Activated CD4-positive, alpha-beta T cell treated with anti-CD3 and anti-CD28 coated beads for 24 hours (primary cell): ENCODE measurements around the gene ETV5.

Experiments
- DNase-seq, 2 donors: peaks; one replicate each; pipeline ENCODE4 v3.0.0-alpha.2; 2020; ENCODE audit warnings: low read depth in 2 of 2

Gene ETV5

DNA sequence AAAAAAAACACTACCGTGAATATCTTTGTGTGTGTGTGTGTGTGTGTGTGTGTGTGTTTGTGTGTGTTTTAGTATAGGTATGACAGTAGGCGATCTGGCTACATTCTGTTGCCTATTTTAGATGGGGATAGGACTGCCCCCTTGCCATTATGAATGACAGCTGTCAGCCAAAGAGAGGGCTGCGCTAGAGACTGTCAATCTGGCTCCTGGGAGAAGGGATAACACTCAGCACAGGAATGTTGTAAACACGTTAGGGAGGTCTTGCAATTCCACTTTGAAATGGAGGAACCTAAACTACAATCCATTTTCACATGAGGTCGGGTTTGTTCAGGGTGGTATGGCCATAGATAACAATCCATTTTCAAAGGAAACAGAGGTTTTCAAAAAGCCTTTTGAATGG lies 14.1 kb upstream of the ETV5 start:
- no peak for DNase-seq

DNA sequence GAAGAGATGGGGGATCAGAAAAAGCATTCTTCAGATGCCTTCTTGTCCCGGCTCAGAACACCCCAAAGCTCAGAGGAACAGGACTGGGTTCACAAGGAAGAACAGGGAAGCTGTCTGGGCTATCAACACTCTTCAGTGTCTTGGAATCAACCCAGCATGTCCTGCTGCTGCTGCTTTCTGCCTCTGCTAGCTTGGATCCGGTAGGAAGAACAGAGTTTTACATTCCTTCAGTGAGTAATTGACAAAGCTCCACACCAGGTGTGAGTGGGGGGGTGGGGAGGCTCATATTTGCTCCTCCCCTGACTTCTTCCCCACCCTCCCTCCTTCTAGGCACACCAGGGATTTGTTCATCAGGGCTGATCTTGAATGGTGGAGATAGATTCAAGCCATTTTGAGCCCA lies 13.1 kb upstream of the ETV5 start:
- DNase-seq, result no peak

GRCh38 chr3:186121278-186121677 lies 12.4 kb upstream of the ETV5 start:
- DNase-seq, result no peak

DNA sequence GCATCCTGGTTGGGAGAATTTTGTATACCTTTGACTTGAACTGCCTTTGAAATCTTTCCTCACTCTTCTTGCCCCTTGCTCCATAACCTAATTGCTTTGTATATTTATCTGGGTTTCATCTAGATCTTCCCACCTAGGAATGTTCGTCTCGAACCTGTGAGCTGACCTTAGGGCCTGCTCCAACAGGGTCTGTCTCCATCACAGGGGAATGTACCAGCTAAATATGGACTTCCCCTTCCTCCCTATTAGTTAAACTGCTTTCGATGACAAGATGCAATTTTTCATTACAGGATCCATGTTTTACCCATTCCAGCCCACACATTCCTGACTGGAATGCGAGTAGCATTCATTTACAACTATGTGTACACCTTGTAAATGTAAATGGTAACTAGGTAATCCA lies 10.6 kb upstream of the ETV5 start:
- no peak for DNase-seq

DNA sequence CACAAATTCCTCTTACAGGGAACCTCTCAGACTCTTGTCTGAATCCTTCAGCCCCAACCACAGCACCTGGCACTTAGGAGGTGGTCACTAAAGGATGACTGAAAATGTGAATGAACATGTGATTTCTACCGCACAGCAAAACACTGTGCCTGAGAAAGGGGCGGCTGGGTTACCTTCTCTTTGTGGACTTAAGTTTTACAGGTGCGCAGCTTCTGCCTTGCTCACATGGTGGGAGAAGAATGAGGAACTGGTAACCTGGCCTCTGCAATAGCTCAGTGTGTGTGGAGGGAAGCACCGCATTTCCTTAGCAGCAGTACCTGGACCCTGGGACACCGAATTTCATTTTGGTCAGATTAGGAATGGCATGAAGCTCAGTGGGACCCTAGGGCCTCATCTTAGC lies 9.8 kb upstream of the ETV5 start:
- DNase-seq, result no peak

DNA sequence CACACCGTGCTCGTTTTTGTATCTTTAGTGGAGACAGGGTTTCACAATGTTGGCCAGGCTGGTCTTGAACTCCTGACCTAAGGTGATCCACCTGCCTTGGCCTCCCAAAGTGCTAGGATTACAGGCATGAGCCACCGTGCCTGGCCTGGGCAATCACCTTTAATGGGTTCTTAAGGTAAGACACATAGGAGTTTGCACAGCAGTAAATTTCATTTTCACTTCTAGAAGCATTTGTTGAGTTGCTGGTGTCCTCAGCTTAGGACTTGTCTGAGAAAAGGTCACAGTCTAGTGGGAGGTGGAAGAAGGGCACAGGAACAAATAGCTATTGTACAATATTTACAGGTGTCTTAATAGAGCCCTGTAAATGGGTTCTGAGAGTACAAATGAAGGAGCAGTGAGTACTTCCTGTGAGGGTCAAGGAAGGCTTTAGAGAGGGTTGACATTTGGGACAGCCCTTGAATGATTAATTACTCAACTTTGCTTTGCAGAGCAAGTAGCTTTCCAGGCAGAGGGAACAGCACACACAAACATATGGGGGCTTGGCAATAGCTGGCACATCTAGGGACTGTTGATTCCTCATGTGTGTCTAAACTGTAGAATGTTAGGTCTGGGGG lies 8.7 kb upstream of the ETV5 start:
- no peak for DNase-seq

DNA sequence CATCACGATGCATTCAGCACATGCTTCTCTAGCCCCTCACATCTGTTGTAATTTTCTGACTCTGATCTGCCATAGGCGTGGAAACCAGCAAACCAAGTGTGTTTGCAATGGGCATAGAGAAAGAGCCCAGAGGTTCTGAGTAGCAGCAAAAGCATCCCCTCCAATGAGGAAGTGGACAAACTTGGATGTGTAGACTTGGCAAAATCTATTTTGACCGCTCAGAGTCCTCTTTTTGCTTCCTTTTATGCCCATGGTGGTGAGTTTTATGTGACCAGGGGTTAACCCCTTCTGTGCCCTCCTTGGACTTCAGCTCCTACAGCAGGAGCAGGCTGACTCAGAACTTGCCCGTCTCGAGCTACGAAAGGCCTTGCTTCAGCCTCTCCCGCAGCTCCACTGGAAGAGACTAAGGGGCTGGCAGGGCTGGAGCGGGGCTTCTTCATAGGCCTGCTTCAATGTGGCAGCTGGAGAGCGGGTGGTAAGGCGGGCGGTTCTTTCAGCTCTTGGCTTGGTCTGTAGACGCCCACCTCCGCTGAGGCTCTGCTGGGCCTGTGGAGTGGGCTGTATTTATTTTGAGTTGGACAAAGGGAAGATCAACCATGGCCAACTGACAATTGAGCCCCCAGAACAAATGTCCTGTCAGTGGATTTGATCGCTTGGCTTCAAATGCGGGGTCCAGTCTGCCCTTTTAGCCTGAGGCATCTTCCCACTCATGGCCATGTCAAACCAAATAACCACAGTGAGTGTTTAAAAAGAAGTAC lies 6.5 kb upstream of the ETV5 start:
- DNase-seq, result no peak

GRCh38 chr3:186110975-186111974 lies 2.4 kb upstream of the ETV5 start:
- DNase-seq, result no peak

- DNase-seq, result no peak
Observed at GRCh38 chr3:186109897-186110803, 1.3 kb upstream of the ETV5 start.

- no peak for DNase-seq
Observed at GRCh38 chr3:186108106-186108940, 566 bp downstream of the ETV5 start.

DNA sequence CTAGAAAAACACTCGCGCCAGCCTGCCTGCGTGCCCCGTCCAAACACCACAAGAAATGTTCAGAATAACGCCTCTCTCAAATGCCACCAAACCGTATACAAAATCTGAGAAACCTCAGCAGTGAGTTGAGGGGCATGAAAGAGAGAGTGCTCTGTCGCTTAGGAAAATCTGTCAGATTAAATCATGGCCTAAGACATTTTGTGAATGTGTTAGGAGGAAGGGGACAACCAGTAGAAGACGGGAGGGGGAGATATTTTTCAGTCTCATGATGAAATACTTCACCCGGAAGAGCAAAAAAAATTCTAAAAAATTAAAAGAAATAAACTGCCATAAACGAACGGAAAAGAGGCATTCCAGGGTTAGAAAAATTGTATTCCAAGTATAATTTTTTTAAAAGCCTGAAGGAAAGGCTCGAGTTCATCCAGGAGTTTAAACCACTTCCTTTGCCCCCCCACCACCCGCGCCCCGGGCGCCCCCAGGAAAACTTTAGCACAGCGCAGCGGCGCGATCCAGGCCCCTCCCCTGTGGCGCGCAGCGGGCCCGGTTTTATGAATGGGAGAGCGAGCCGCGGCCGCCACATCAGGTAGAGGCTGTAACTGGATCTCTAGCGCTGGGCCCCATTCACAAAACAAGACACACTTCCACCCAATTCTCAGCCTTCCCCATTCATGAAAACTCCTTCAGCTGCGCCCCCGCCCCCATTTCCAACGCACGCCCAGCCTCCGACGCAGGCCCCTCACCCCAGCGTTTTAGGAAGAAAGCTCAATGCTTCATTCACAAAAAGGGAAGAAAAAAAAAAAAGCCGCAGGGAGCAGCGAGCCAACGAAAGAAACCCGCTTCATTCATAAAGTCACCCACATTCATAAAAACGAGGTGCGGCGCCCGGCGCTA lies 1.4 kb downstream of the ETV5 start:
- DNase-seq, result no peak

DNA sequence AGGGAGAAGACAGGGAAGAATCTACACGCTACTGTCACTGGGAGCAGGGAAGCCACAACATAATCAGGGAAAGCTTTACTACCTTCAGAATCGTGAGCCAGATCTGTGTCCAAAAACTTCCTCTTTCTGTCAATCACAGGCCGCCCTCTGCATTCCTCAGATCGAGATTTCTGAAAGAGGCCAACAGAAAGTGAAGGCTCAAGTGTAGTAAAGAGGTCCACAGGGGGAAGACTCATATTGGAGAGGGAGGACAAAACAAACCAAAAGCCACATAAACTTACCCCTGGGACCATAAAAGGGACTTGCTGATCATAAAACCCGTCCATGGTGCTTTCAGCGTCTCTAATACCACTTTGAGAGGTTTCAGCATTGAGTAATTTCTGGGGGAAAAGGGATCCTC lies 3.3 kb downstream of the ETV5 start:
- DNase-seq, result no peak

- DNase-seq, result no peak
Observed at GRCh38 chr3:186102687-186103086, 6.2 kb downstream of the ETV5 start.

- no peak for DNase-seq
Observed at GRCh38 chr3:186100398-186100797, 8.5 kb downstream of the ETV5 start.

DNA sequence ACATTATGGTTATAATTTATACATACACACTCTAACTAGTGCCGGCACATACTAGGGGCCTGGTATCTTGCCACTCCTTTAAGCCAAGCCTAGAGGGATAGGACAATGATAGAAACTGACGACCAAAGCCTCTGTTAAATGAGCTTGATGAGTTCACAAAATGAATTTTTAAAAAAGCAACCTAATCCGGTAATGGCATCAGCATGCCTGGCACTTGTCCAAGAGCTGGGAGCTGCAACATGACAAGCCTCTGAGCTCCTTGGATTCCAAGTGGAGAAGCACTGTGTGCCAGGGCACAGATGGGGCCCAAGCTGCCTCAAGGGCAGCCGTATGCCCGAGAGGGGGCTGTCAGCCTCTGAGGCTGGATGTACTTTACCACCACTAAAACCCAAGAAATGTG lies 9.7 kb downstream of the ETV5 start:
- DNase-seq, result no peak

DNA sequence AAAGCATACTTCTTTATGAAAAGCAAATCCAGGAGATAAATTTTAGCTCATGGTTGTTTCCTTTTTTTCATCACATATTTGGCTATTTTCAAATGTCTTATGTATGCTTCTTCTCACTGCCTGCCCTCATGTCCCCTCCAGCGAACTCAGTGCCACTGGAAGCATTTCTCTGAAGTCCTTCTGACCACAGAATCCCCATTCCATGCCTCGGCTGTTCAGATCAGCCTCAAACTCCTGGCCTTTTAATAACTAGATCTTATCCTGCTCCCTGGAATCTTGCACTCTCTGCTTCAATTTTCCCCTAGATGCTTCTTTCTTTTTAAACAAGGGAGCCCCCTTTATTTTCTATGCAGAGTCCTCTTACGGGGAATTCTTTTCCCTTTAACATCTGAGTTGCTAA lies 10.1 kb downstream of the ETV5 start:
- no peak for DNase-seq

GRCh38 chr3:186097663-186098451 lies 11.0 kb downstream of the ETV5 start:
- no peak for DNase-seq

DNA sequence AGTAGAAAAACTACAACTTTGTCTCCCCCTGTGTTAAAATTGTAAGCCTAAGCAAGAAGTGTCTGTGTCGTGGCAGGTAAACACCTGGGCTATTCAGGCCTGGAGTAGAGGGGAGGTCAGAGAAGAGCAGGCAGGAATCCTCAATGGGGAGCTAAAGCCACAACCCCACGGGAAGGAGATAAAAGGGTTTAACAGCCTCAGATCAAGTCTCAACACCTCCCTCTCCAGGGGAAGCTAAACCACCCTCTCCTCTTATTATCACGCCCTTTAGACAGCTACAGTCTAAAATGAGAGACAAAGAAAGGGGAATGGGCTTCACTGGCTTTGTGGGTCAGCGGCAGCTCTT lies 11.6 kb downstream of the ETV5 start:
- no peak for DNase-seq

- no peak for DNase-seq
Observed at GRCh38 chr3:186096290-186096689, 12.6 kb downstream of the ETV5 start.
